Stimulated activated CD8-positive, alpha-beta memory T cell treated with anti-CD3 and anti-CD28 coated beads, Interleukin-7, amount 100 ng/mL, for 24 hours (primary cell): Measurements from ENCODE around the gene DPP6.
"Not testable (repeated sequence)": the region's sequence is repeated elsewhere in the genome, so short reads cannot be mapped to it uniquely, and the experiment has no call there.

ENCODE experiments used
- DNase-seq: peaks from one replicate; pipeline ENCODE4 v3.0.0-alpha.2; 2020; ENCODE audit warnings: low read depth

DPP6 gene

DNA sequence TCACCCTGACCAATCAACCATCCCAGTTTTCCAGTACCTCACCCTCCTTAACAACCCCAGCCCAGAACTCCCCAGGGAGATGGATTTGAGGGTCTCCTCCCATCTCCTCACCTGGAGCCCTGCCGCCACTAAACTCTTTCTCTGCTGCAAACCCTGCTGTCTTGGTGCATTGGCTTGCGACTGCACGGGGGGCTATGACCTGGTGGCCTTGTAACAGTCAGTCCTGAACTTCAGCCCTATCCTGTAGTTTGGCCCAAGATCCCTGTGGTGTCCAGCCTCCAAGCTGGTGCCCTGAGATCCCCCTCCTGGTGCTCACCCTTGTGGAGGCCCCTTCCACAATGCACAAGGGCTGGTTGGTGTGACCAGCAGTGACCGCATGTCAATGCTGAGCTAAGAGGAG, 858.8 kb downstream of the DPP6 start:
- no peak for DNase-seq

DNA sequence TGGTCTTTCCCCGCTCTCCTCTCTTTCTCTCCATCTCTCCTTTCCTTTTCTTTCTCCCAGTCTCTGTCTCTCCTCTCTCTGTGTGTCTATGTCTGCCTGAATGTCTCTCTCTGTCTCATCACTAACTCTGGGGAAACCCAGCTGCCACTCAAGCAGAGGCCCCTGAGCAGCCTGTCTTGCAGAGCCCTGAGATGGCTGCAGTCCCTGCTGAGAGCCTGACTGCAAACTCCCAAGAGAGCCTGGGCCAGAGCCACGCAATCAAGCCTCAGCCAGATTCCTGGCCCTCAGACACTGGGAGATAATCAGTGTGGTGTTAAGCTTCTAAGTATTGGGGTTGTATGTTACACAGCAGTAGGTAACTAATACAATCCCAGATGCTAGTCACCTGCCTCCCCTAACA, 859.2 kb downstream of the DPP6 start:
- DNase-seq, result no peak

DNA sequence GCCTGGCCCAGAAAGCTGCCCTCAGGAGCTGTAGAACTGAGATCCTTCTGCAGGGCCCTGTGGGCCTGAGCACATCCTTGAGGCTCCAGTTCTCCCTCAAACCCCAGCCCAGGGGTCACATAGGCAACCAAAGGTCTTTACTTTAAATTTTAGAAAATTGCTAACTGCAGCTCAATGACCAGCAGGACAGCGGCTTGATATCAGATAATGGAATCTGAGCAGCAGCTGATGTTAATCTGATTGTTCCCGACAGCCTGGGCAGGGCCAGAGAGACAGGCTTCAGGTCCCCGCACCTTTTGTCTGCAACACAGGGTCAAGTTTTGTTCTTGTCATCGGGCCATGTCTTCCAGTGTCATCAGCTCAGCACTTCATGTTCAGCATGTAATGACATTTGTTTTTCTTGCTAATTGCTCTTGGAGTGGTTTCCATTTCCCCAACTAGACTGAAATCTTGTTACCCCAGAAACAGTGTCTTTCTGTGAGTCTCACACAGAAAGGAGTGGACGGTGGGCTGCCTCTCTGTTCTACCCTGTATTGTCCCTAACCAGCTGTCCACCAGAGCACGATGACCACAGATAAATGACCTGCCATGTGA, 859.8 kb downstream of the DPP6 start:
- no peak for DNase-seq

DNA sequence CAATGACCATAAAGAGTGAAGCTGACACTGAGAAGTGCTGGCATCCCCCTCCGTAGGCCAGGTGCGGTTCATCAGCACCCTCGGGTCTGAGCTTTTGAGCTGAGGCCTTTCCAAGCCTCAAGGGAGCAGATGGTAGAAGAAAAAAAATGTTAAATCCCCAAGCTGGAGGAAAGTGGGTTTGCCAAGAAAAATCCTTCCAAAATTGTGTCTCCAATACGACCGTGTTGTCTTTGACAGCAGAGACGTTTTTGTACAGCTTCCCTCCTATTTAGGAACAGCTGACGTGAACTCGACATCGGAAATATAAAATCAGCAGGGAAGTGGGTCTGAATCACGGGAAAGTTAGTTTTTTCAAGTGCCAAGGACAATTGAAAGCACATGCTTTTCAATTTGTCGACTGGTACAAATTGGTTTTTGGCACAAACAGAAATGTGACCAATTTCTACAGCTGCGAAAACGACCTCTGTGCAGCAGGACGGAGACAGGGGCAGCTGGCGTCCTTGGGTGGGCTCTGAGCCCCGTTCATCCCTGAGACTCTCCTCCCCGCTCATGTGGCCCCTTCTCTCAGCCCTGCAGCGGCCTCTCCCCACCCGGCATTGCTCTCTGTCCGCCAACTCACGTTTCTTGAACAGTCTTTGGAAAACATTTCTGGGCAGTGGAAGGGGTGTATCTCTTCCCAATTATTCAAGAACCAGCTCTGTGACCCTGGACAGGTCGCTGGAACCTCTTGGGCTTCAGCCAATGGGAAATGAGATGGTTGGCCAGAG, 860.9 kb downstream of the DPP6 start:
- no peak for DNase-seq

DNA sequence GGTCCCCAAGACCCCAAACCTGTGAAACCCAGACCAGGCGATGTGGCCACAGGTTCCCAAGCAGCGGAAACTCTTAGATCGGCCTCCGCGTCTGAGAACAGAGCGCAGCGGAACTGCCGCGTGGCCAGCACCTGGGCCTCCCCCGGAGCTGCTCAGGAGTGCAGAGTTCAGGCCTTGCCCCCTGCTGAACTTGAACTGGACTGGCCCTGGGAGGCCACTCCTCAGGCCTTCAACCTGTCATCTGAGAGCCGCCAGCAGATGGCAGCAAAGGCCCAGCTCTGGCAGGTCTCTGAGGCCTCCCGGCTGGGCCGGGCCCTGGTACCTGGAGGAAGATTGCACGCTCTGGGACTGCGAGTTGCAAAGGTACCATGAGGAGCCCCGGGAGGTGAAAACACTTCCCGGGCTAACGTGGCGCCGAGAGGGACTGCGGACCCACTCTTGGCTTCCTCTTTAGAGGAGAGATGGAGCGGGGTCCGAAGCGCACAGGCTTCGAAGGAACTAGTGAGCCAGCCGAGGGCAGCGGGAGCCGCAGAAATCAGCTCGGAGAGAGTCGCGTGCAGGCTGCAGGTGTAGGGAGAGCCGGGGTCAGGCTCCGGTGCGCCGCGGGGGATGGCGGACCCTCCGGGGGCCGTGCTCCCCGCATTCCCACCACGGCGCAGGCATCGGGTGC, 861.6 kb downstream of the DPP6 start:
- peak; percentile 89 for DNase-seq

DNA sequence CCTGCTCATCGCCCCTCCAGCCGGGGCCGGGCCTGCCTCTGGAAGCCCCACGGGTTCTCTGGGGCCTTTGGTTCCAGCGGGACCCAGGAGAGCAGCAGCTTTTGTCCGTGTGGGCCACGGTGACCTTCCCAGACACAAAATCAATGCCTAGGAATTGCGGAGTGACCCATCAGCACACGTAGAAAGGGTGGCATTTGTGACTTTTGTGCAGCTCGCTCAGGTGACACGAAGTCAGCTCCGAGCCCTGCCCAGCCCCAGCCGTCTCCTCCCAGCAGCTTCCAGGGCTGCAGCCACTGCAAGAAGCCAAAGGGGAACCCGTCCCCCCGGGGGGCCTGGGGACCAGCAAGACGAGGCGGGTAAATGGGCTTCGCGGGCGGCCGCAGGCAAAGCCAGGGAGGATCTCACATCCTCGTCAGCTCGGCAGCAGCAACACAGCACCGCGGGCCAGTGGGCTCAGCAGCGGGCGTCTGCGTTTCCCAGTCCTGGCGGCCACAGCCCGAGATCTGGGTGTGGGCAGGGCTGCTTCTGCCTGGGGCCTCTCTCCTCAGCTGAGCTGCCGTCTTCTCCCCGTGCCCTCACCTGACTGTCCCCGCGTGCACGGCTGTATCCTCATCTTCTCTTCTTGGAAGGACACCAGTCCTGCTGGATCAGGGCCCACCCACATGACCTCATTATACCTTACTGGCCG, 862.3 kb downstream of the DPP6 start:
- no peak for DNase-seq

DNA sequence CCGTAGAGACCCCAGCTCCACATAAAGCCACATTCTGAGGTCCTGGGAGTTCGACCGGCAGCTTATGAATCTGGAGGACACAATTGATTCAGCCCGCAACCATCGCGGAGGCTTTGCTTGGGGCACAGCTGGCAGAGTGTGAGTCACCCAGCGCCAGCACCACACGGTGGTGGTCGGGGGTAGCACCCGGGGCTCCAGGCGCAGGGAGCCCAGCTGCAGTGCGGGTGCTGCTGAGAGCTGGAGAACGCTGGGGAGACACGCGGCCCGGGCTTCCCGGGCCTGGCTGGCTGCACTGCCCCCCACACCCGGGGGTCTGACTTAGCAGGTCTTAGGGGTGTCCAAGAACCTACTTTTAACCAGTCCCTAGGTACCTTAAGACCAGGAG, 862.8 kb downstream of the DPP6 start:
- no peak for DNase-seq

DNA sequence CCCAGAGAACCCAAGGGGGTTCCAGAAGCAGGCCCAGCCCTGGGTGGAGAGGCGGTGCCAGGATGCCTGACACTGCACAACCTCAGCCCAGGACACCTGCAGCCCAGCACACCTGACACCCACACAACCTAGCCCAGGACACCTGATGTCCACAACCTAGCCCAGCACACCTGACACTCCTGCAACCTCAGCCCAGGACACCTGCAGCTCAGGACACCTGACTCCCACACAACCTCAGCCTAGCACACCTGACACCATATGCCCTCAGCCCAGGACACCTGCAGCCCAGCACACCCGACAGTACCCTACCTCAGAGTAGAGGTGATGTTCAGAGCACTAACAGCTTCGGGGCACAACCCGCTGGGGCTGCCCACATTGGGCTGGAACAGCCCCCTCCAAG, 863.4 kb downstream of the DPP6 start:
- no peak for DNase-seq

DNA sequence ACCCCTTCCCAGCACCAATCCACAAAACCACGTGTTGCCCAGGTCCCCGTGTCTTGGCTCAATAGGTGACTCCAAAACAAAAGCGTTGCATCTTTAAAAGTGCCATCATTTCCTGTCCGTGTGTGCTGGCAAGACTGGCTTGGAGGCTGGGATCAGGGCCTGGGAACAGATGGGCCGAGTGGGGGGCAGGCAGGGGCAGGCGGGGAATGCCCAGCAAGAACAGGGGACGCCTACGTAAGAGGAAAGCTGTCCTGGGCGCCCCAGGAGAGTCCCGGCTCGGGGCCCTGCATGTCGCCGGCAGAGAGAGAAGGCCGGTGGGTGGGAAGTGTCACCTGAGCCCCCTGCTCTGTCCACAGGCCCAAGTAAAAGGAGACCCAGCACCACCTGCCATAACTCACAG, 864.2 kb downstream of the DPP6 start:
- DNase-seq, result no peak

DNA sequence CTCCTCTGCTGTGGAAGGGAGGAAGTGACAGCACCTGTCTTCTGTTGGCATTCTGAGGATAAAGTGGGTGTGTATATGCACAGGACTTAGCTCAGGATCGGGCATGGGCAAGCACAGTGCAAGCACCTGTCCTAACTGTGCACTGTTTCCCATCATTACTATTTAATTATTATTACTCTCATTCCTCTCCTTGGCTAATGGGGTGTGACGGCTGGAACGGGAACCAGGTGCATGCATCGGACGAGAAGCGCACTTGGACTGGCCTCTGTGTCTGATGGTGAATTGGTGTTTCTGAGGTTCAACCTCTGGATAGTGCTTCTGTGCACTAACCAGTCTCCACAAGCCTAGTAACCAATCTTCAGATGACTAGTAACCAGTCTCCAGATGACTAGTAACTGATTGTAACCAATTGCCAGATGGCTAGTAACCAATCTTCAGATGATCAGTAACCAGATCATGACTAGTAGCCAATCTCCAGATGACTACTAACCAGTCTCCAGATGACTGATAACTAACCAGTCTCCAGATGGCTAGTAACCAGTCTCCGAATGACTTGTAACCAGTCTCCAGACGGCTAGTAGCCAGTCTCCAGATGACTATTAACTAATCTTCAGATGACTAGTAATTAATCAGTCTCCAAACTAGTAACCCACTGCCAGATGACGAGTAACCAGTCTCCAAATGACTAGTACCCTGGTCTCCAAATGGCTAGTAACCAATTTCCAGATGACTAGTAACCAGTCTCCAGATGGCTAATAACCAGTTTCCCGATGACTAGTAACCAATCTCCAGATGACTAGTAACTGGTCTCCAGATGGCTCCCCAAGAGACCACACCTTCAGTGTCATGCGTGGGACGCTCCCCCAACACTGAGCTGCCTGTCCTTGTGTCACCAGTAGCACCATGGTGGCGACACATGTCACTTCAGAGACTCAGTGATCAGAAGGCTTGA, 864.9 kb downstream of the DPP6 start:
- DNase-seq, result no peak

DNA sequence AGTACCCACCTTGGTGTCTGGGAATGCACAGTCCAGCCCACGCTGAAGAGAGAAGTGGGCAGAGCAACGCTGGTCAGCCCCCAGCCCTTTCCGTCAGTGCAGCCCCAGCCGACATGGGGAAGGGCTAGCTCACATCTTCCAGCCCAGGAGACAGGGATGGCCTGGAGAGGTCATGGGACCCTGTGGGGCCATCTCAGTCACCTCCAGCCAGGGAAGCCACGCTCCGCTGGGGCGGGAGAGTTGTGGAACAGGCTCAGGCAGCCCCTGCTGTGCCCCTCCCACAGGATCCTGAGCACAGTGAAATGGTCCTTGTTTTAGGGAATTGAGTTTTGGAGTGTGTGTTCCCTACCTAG, 865.6 kb downstream of the DPP6 start:
- DNase-seq, result no peak

DNA sequence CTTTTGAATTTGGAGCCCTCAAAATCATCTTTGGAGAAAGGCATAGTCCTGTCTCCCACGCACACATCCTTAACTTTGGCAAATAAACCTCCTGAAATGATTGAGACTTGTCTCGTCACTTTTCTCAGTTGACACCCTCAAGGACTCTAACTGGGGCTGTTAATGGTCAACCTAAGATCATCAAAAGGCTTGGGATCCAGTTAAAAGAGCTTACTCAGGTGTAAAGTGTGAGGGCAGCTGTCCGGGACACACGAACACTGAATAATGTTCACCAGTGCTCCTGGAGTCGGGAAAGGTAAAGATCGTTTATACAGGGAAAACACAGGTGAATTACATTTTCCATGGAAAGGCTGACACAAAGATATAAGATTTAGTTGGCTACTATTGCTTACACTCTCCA, 866.1 kb downstream of the DPP6 start:
- no peak for DNase-seq

DNA sequence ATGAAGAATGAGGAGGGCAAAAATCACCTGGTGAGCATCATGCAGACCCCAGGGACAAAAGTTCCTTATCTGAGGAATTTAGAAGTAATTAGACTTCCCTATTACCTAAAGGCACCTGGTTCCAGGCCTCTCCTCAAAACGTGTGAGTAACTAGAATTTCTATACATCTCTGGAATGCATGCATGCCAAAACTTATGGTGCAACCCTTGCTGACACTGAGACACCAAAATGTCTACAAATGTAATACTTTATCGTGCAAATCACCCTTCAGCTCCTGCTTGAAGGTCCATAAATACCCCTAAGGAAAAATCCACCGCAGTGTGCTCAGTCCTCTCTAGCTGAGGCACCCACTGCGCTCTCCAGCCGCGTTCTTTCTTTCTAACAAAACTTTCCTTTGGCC, 866.5 kb downstream of the DPP6 start:
- DNase-seq, result no peak

DNA sequence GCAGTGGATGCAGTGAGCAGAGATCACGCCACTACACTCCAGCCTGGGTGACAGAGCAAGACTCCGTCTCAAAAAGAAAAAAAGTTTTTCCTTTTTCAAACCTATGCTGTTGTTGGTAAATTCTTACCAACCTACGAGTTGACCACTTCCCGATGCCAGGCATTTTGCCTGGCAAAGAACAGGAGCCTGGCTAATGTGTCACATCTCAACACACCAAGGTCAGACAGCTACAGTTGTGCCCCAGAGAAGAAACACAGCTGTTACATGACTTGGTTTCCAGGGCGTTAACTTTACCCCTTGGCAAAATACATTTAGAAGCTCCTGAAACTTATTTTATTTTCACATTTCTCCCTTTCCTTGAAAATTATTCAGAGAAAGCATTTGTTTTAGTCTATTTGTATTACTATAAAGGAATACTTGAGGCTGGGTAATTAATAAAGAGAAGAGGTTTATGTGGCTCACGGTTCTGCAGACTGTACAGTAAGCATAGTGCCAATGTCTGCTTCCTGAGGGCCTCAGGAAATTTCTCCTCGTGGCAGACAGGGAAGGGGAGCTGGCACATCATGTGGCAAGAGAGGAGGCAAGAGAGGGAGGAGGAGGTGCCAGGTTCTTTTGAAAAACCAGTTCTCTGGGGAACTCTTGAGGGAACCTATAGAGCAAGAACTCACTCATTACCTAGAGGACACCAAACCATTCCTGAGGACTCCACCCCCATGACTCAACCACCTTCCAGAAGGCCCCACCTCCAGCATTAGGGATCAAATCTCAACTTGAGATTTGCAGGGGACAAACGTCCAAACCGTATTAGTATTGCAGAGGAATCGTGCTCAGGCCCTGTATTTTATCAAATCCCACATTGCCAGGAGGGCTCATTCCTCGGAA, 867.4 kb downstream of the DPP6 start:
- no peak for DNase-seq

DNA sequence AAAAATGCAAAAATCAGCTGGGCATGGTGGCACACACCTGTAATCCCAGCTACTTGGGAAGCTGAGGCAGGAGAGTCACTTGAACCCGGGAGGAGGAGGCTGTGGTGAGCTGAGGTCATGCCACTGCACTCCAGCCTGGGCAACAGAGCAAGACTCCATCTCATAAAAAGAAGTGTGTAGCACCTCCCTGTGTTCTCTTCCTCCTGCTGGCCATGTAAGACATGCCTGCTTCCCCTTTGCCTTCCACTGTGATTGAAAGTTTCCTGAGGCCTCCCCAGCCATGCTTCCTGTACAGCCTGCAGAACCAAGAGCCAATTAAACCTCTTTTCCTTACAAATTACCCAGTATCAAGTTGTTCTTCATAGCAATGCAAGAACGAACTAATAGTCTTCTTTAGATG, 870.3 kb downstream of the DPP6 start:
- DNase-seq, result not testable (repeated sequence)

DNA sequence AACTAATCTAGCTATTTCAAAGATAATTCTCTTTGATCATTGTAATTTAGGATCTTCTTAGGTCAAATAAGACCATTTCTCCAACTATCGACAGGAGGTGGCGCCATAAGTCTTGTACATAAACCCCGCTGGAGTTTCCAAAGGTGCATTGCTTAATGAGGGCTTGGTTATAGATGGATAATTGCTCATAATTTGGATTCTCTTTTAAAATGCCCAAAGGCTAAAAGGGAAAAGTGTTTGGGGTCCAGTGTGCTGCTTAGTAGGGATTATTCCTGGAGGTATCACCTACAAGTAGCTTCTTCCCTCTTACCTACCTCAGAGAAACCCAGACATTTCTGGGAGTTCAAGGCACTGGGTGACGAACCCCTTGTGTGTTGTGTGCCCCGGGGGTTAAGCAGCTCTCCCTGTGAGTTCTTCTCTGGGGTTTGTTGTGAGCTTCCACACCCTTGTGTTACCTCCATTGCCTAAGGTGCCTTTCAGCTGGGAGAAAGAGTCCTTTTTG, 875.5 kb downstream of the DPP6 start:
- DNase-seq, result peak; percentile 51

DNA sequence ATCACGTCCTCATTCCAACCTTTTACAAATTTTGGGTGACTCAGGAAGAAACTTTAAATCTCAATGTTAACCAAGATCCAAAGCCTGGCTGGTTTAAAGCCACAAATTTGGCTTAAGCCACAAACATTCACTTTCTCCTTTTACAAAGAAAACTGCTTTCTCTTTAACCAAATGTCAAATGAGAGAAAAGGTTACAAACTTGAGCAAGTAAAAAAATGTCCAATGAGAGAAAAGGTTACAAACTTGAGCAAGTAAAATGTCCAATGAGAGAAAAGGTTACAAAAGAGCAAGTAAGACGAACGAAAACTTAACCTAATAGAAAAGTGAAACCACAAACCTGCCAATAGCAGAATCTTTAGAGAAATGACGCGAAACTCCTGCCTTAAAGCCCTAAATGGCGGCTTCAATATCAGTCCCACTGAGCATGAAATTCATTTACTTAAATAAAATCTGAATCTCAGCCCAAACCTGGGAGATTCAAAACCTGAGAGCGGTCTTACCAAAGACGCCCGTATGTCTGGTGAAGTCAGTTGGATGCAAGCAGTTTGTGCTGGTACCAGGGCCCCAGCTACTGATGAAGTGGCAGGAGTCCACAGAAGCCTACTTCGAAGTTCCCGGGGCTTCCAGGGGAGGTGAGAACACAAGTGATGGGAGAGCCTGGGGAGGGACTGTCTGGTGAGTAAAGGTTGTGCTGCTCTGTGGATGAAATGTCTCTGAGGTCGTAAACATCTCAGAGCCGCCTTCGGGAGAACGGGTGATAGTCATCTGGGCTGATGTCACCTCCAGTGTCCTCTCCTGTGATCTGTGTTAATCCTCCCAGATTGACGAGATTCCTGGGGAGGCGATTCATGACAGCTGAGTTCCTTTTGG, 876.2 kb downstream of the DPP6 start:
- no peak for DNase-seq

DNA sequence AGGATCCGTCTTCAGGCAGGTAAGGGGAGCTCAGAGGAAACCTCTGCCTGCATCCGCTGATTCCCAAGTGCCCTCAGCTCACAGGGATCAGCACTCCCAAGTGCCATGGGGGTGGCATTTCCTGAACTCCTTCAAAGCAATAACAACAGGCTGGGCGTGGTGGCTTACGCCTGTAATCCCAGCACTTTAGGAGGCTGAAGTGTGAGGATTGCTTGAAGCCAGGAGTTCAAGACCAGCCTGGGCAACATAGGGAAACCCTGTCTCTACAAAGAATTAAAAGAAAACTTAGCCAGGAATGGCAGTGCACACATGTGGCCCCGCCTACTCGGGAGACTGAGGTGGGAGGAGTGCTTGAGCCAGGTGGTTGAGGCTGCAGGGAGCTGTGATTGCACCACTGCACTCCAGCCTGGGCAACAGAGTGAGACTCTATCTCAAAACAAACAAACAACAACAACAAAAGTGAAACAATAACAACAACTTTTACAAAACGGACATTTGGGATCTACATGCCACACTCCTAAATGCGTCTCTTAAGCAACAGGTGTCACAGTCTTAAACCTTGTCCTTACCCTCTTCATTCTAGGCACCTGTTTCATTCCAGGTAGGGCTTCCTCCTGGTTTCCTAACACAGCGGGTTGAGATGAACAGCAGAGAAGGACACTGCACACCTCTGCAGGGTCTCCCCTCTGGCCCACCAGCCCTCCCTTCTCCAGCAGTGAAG, 877.0 kb downstream of the DPP6 start:
- no peak for DNase-seq

DNA sequence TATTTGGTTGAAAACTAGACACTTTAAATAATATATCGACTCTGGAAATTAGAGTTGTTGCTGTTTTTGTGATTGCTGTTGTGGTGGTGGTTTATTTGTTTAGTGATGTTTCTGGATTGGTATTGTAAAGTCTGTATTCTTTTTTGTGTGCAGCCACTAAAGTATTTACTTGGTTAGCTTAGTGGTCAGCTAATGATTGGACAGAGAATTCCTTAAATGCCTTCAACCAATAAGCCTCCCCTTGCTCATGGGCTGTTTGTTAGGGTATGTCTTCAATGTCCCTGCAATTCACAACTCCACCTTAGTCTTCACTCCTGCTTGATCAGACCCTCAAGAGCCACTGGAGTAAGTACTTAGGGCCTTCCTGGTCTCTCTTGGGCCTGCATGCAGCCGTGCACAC, 879.7 kb downstream of the DPP6 start:
- DNase-seq, result no peak
